ENCODE results near the gene STON1.
"Not testable (repeated sequence)": the region's sequence is repeated elsewhere in the genome, so short reads cannot be mapped to it uniquely, and the experiment has no call there.

The STON1 gene

DNA sequence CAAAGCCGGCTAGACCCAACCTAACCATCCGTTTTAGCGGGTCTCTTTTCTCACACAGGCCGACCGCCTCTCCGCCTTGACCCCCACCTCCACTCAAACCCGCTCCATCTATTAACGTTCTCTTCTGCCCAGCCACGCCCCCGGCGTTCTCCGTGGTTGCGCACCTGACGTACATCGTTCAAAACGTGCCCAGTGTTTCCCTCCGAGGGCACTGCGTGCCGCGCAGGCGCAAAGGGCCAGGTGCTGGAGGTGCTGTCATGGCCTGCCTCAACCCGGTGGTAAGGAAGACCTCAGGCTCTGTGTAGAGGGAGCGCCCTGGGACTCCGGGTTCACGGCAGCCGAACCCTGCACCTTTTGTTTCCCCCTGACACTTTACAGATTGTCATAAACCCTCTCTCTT is 87.7 kb downstream of the STON1 start, which contains the start of gene GTF2A1L:
TSS of gene GTF2A1L (plus strand) at position 239 of the 400 bp plus-strand sequence. CDS start at position 258, 19 bp downstream.
- DNase-seq (ENCODE audit: low read depth): no peak

DNA sequence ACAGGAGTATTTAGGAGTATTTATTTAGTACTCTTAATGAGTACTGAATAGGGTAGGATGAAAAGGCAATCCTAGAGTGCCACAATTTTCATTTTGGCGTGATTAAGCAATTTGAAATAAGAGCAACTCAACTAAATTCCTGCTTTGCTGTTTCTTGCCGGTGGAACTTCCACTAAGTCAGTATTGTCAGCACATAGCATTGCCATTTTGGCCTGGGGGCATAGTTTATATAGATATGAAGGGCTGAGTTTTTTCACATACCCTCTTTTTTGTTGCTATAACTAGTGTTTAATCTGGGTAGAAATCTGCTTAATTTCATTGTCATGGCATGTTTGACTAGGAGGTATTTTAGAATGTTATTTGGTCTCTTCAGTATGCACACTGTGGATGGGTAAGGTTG is 89.6 kb downstream of the STON1 start:
- no peak for DNase-seq (ENCODE audit: low read depth)

DNA sequence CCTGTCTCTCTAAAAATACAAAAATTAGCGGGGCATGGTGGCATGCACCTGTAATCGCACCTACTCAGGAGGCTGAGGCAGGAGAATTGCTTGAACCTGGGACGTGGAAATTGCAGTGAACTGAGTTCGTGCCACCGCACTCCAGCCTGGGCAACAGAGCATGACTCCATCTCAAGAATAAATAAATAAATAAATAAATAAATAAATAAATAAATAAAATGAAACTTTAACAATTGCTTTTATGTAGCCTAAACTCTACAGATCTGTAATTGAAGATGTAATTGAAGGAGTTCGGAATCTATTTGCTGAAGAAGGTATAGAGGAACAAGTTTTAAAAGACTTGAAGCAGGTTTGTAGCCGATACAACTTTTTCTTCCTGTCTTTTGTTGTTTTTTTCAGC is 90.7 kb downstream of the STON1 start:
- no peak for DNase-seq (ENCODE audit: low read depth)

DNA sequence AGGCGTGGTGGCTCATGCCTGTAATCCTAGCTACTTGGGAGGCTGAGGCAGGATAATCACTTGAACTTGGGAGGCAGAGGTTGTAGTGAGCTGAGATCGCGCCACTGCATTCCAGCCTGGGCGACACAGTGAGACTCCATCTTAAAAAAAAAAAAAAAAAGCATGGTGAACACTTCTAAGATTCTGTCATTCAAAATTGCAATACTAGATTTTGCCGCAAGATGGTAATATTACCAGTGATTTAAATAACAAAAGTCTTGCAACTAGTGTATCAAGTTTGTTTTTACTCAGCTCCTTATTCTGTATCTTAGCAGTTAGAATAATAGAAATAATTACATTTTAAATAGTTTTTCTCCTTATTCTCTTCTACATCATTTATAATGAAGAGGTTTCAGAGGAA is 92.7 kb downstream of the STON1 start:
- DNase-seq (ENCODE audit: low read depth): not testable (repeated sequence)

DNA sequence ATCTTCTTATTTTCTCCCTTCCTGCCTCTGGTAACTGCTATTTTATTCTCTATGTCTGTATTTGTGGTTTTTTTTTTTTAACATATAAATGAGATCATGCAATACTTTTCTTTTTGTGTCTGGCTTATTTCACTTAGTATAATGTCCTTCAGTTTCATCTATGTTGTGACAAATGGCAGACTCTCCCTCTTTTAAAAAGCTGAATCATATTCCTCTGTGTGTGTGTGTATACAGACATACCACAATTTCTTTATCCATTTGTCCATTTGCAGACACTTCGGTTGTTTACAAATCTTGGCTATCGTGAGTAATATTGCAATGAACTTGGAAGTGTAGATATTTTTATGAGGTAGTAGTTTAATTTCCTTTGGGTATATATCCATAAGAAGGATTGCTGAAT is 94.7 kb downstream of the STON1 start:
- DNase-seq (ENCODE audit: low read depth): no peak

DNA sequence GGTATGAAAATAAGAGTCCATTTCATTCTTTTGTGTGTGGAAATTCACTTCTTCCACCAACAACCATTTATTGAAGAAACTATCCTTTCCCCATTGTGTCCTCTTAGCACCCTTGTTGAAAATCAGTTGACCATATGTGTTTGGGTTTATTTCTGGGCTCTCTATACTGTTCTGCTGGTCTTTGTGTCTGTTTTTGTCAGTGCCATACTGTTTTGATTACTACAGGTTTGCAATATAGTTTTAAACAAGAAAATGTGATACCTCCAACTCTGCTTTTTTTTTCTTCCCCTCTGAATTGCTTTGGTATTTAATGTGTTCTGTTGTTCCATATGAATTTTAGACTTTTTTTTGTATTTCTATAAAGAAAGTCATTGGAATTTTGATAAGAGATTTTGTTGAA is 96.1 kb downstream of the STON1 start:
- DNase-seq (ENCODE audit: low read depth): no peak

DNA sequence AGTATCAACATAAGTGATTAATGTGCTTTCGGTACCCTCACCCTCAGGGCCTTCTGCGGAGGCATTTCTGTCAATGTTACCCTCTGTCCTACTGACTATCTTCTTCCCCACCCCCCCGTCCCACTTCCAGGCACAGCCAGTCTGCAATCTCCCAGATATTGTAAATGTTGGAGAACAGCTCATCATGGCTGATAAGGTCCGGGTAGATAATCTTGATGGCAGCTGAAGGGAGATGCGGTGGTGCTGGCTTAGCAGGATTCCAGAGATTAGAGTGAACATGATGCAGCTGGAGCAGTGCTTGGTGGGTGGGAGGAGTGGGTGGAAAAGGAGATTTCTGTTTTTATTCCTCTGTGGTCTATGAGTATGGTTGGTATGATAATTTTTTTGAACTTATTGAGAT is 103.2 kb downstream of the STON1 start:
- no peak for DNase-seq (ENCODE audit: low read depth)

DNA sequence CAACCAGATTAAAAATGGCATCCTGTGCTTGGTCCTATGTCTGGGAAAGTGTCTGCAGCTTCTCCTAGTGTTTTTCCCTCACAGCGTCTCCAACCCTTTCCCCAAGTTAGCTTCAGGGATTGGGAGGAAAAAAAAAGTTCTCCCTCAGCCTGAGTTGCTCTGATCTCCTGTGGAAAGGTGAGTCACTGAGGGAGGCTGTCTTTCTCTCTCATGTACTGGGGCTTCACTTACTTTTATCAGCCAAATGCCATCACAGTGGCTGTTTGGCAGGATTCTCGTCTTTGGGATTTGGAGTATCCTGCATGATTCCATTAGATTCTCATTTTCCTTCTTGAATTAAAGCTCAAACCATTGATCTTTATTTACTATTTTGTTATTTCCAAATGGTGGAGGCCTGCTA is 105.8 kb downstream of the STON1 start:
- DNase-seq (ENCODE audit: low read depth): no peak

DNA sequence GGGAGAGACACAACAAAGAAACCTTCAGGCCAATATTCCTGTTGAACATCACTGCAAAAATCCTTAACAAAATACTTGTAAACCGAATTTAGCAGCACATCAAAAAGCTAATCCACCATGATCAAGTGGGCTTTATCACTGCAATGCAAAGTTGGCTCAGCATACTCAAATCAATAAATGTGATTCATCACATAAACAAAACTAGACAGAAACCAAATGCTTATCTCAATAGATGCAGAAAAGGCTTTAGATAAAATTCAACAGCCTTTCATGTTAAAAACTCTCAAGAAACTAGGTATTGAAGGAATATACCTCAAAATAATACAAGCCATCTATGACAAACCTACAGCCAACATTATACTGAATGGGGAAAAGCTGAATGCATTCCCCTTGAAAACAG is 108.3 kb downstream of the STON1 start:
- DNase-seq (ENCODE audit: low read depth): no peak
